ENCODE results near the gene CCR8. TPM values are rescaled to one million over a fixed set of nuclear protein-coding genes. Genes with fewer than 3 reads are reported as not detected.

The CCR8 gene
- total and polyA plus RNA-seq, 2 donors (not counting 1 experiment from before 2014, with no cell fraction given): not detected

GRCh38 chr3:39285332-39285731 is 44.2 kb upstream of the CCR8 start:
- no peaks in the 10 kb centered on the region for H3K27me3 ChIP-seq (ENCODE audit: control insufficient read depth, insufficient read depth, low read length)
- no peak overlapping the region for H3K27ac ChIP-seq (ENCODE audit: insufficient read depth, low read length)
- no peaks in the 10 kb centered on the region for H3K79me2 ChIP-seq (ENCODE audit: control insufficient read depth, insufficient read depth, low read length)
- no peak overlapping the region for H3K4me2 ChIP-seq (ENCODE audit: extremely low read depth, insufficient read depth, low read length)
- TF ChIP-seq CTCF (conservative IDR thresholded peaks at IDR 0.05 in 1 of 2, IDR thresholded peaks at IDR 0.05 in 1 of 2; ENCODE audit: low read depth in 1 of 2, low read length in 2 of 2) (no peak), EZH2 (IDR thresholded peaks at IDR 0.05; ENCODE audit: low read length, missing control alignments) (no peak)
- no peak overlapping the region for H2AFZ ChIP-seq (ENCODE audit: low read length)
- no peak for DNase-seq (ENCODE audit: low read depth in 2 of 2)
- H4K20me1 ChIP-seq (ENCODE audit: control insufficient read depth, extremely low read depth, insufficient read depth, low read length): no peaks in the 10 kb centered on the region
- H3K36me3 ChIP-seq (ENCODE audit: control insufficient read depth, insufficient read depth, low read length): no peaks in the 10 kb centered on the region
- no peaks in the 10 kb centered on the region for H3K4me1 ChIP-seq (ENCODE audit: control insufficient read depth, extremely low read depth, insufficient read depth, low read length)
- no peak overlapping the region for H3K9ac ChIP-seq (ENCODE audit: insufficient read depth, low read length)
- no peaks in the 10 kb centered on the region for H3K9me3 ChIP-seq (ENCODE audit: control insufficient read depth, insufficient read depth, low read depth, low read length)
- H3K4me3 ChIP-seq (replicated peaks in 1 of 4; ENCODE audit: control extremely low read depth in 1 of 4, insufficient read depth in 1 of 4, low read depth in 3 of 4, low read length in 4 of 4): no peak overlapping the region

GRCh38 chr3:39286771-39287170 is 42.7 kb upstream of the CCR8 start:
- H3K27me3 ChIP-seq (ENCODE audit: control insufficient read depth, insufficient read depth, low read length): no peaks in the 10 kb centered on the region
- no peaks in the 10 kb centered on the region for H4K20me1 ChIP-seq (ENCODE audit: control insufficient read depth, extremely low read depth, insufficient read depth, low read length)
- no peak overlapping the region for H2AFZ ChIP-seq (ENCODE audit: low read length)
- no peak for DNase-seq (ENCODE audit: low read depth in 2 of 2)
- no peak overlapping the region for H3K4me3 ChIP-seq (replicated peaks in 1 of 4; ENCODE audit: control extremely low read depth in 1 of 4, insufficient read depth in 1 of 4, low read depth in 3 of 4, low read length in 4 of 4)
- no peak overlapping the region for H3K4me2 ChIP-seq (ENCODE audit: extremely low read depth, insufficient read depth, low read length)
- no peaks in the 10 kb centered on the region for H3K4me1 ChIP-seq (ENCODE audit: control insufficient read depth, extremely low read depth, insufficient read depth, low read length)
- H3K27ac ChIP-seq (ENCODE audit: insufficient read depth, low read length): no peak overlapping the region
- no peaks in the 10 kb centered on the region for H3K79me2 ChIP-seq (ENCODE audit: control insufficient read depth, insufficient read depth, low read length)
- TF ChIP-seq CTCF (conservative IDR thresholded peaks at IDR 0.05 in 1 of 2, IDR thresholded peaks at IDR 0.05 in 1 of 2; ENCODE audit: low read depth in 1 of 2, low read length in 2 of 2) (no peak), EZH2 (IDR thresholded peaks at IDR 0.05; ENCODE audit: low read length, missing control alignments) (no peak)
- no peaks in the 10 kb centered on the region for H3K9me3 ChIP-seq (ENCODE audit: control insufficient read depth, insufficient read depth, low read depth, low read length)
- H3K9ac ChIP-seq (ENCODE audit: insufficient read depth, low read length): no peak overlapping the region
- H3K36me3 ChIP-seq (ENCODE audit: control insufficient read depth, insufficient read depth, low read length): no peaks in the 10 kb centered on the region

GRCh38 chr3:39287216-39288164 is 42.0 kb upstream of the CCR8 start:
- no peak overlapping the region for H3K27ac ChIP-seq (ENCODE audit: insufficient read depth, low read length)
- no peaks in the 10 kb centered on the region for H3K36me3 ChIP-seq (ENCODE audit: control insufficient read depth, insufficient read depth, low read length)
- no peak overlapping the region for H2AFZ ChIP-seq (ENCODE audit: low read length)
- H3K4me2 ChIP-seq (ENCODE audit: extremely low read depth, insufficient read depth, low read length): no peak overlapping the region
- no peaks in the 10 kb centered on the region for H3K9me3 ChIP-seq (ENCODE audit: control insufficient read depth, insufficient read depth, low read depth, low read length)
- no peak for TF ChIP-seq EZH2 (IDR thresholded peaks at IDR 0.05; ENCODE audit: low read length, missing control alignments)
- no peak for TF ChIP-seq CTCF (conservative IDR thresholded peaks at IDR 0.05 in 1 of 2, IDR thresholded peaks at IDR 0.05 in 1 of 2; ENCODE audit: low read depth in 1 of 2, low read length in 2 of 2)
- no peaks in the 10 kb centered on the region for H3K27me3 ChIP-seq (ENCODE audit: control insufficient read depth, insufficient read depth, low read length)
- no peaks in the 10 kb centered on the region for H4K20me1 ChIP-seq (ENCODE audit: control insufficient read depth, extremely low read depth, insufficient read depth, low read length)
- no peaks in the 10 kb centered on the region for H3K4me1 ChIP-seq (ENCODE audit: control insufficient read depth, extremely low read depth, insufficient read depth, low read length)
- no peak for DNase-seq (ENCODE audit: low read depth in 2 of 2)
- no peaks in the 10 kb centered on the region for H3K79me2 ChIP-seq (ENCODE audit: control insufficient read depth, insufficient read depth, low read length)
- H3K9ac ChIP-seq (ENCODE audit: insufficient read depth, low read length): no peak overlapping the region
- no peak overlapping the region for H3K4me3 ChIP-seq (replicated peaks in 1 of 4; ENCODE audit: control extremely low read depth in 1 of 4, insufficient read depth in 1 of 4, low read depth in 3 of 4, low read length in 4 of 4)

Data from fibroblast of lung (primary cell).